ENCODE data around the gene NR1H4. TPM values are rescaled to one million over a fixed set of nuclear protein-coding genes. Genes with fewer than 3 reads are reported as not detected.

Gene NR1H4
- total RNA-seq, 1 donor = under 0.01 TPM

GRCh38 chr12:100491104-100491503 is 17.4 kb downstream of the NR1H4 start:
- no peak for DNase-seq (ENCODE audit: low read depth)
- no peak overlapping the region for H3K4me3 ChIP-seq (ENCODE audit: low read depth, low read length)
- no peak for TF ChIP-seq CTCF (IDR thresholded peaks at IDR 0.05; ENCODE audit: insufficient read depth, low read depth, low read length)

GRCh38 chr12:100493396-100494012 is 19.8 kb downstream of the NR1H4 start:
- no peak for DNase-seq (ENCODE audit: low read depth)
- H3K4me3 ChIP-seq (ENCODE audit: low read depth, low read length) = no peak overlapping the region
- TF ChIP-seq CTCF (IDR thresholded peaks at IDR 0.05; ENCODE audit: insufficient read depth, low read depth, low read length) = no peak

GRCh38 chr12:100494026-100494425 is 20.4 kb downstream of the NR1H4 start:
- DNase-seq (ENCODE audit: low read depth) = no peak
- H3K4me3 ChIP-seq (ENCODE audit: low read depth, low read length) = no peak overlapping the region
- TF ChIP-seq CTCF (IDR thresholded peaks at IDR 0.05; ENCODE audit: insufficient read depth, low read depth, low read length) = no peak

- no peak for DNase-seq (ENCODE audit: low read depth)
- TF ChIP-seq CTCF (IDR thresholded peaks at IDR 0.05; ENCODE audit: insufficient read depth, low read depth, low read length) = no peak
- H3K4me3 ChIP-seq (ENCODE audit: low read depth, low read length) = no peak overlapping the region
Observed at GRCh38 chr12:100494538-100494937, 20.9 kb downstream of the NR1H4 start.

GRCh38 chr12:100497105-100497795 is 23.6 kb downstream of the NR1H4 start:
- TF ChIP-seq CTCF (IDR thresholded peaks at IDR 0.05; ENCODE audit: insufficient read depth, low read depth, low read length) = no peak
- DNase-seq (ENCODE audit: low read depth) = no peak
- H3K4me3 ChIP-seq (ENCODE audit: low read depth, low read length) = no peak overlapping the region

GRCh38 chr12:100498141-100498540 is 24.5 kb downstream of the NR1H4 start:
- no peak for DNase-seq (ENCODE audit: low read depth)
- H3K4me3 ChIP-seq (ENCODE audit: low read depth, low read length) = no peak overlapping the region
- TF ChIP-seq CTCF (IDR thresholded peaks at IDR 0.05; ENCODE audit: insufficient read depth, low read depth, low read length) = no peak

All from fibroblast of villous mesenchyme (primary cell).